K562 (cell line): ENCODE results near the gene ADAMTS15. TPM values are rescaled to one million over a fixed set of nuclear protein-coding genes. Genes with fewer than 3 reads are reported as not detected.

Experiments
- ATAC-seq: fragments of 200-7000 bp; cut with Tn5 transposase; 3 replicates; pipeline ENCODE4 v1.9.1; 2020; ENCODE audit warnings: moderate library complexity
- BruUV-seq: library from RNA; stranded (reverse); fragments of 400-500 nt; replicated peaks from 2 replicates; lab custom pipeline; 2021; lab: Mats Ljungman, UMichigan
- CTCF ChIA-PET: fragments of 300-600 bp; formaldehyde crosslinking; extraction: SDS; loops from one replicate; lab custom pipeline; 2021; ENCODE audit warnings: low intra/inter-chr PET ratio; lab: Yijun Ruan, JAX
- POLR2A ChIA-PET: fragments of 300-600, 350-650 bp; sonication (Branson Sonifier 250); formaldehyde crosslinking; extraction: SDS; loops from one replicate; lab custom pipeline; 2021; ENCODE audit warnings: antibody characterized with exemption, inconsistent platforms; lab: Yijun Ruan, JAX
- DNase-seq, 4 experiments: peaks; one replicate each; pipeline versions ENCODE4 v3.0.0 to v3.0.0-alpha.2; 2011 to 2018; ENCODE audit warnings: low spot score in 3 of 4, mixed read lengths in 3 of 4; ENCODE audit errors: extremely low read depth in 1 of 4
- FAIRE-seq: peaks from 2 replicates; lab custom pipeline; 2011; peaks lifted over from hg19 to GRCh38; lab: Jason Lieb, UNC
- H2AFZ ChIP-seq: 2 replicates; pipeline ENCODE4 v1.6.0; 2011; ENCODE audit warnings: low read depth, low read length, control low read depth, inconsistent platforms
- H3K27ac ChIP-seq: fragments of 200-600 bp; 3 replicates; pipeline ENCODE4 v1.8.0; 2011; ENCODE audit warnings: low read depth, mild to moderate bottlenecking, control low read depth, inconsistent platforms, low read length, moderate library complexity, mixed read lengths; ENCODE audit errors: extremely low read depth
- H3K27me3 ChIP-seq, 2 experiments: fragments of 300-600 bp in 1 of 2; 2 replicates in 1 of 2; 3 replicates in 1 of 2; pipeline versions ENCODE4 v1.6.0 to v1.8.0; 2011; ENCODE audit warnings: inconsistent platforms in 2 of 2, low read length in 2 of 2, mild to moderate bottlenecking in 1 of 2, mixed read lengths in 1 of 2, moderate library complexity in 1 of 2; ENCODE audit not compliant: control insufficient read depth in 2 of 2, insufficient read depth in 2 of 2
- H3K36me3 ChIP-seq: fragments of 300-600 bp; 3 replicates; pipeline ENCODE4 v1.8.0; 2011; ENCODE audit warnings: mild to moderate bottlenecking, low read length, inconsistent platforms; ENCODE audit not compliant: control insufficient read depth, insufficient read depth
- H3K4me1 ChIP-seq, 2 experiments: fragments of 200-600 bp in 1 of 2; replicated peaks in 1 of 2; 2 replicates in 1 of 2; 3 replicates in 1 of 2; pipeline versions ENCODE4 v1.5.1 to v1.8.0; 2011; ENCODE audit warnings: inconsistent platforms in 2 of 2, low read length in 2 of 2, mild to moderate bottlenecking in 1 of 2, mixed read lengths in 1 of 2, moderate library complexity in 1 of 2; ENCODE audit not compliant: control insufficient read depth in 2 of 2, insufficient read depth in 2 of 2
- H3K4me2 ChIP-seq: 2 replicates; pipeline ENCODE4 v1.6.1; 2011; ENCODE audit warnings: low read length, control low read depth, inconsistent platforms, mixed read lengths; ENCODE audit not compliant: insufficient read depth
- H3K4me3 ChIP-seq: fragments of 200-600 bp; sonication (generic), shearing (Covaris generic); 2 replicates; pipeline ENCODE4 v1.5.1; 2016; ENCODE audit warnings: control low read depth, inconsistent platforms
- H3K79me2 ChIP-seq: fragments of 200-600 bp; 3 replicates; pipeline ENCODE4 v1.8.0; 2011; ENCODE audit warnings: low read length, inconsistent platforms; ENCODE audit not compliant: control insufficient read depth, insufficient read depth
- H3K9ac ChIP-seq, 2 experiments: 2 replicates each; pipeline versions ENCODE4 v1.6.0 to v1.6.1; 2011; ENCODE audit warnings: low read depth in 2 of 2, low read length in 2 of 2, control low read depth in 1 of 2, inconsistent platforms in 1 of 2, mild to moderate bottlenecking in 1 of 2, mixed read lengths in 1 of 2; ENCODE audit not compliant: insufficient read depth in 1 of 2
- H3K9me1 ChIP-seq: one replicate; pipeline ENCODE4 v1.6.0; 2011; ENCODE audit warnings: inconsistent platforms, mild to moderate bottlenecking, low read length, moderate library complexity; ENCODE audit not compliant: control insufficient read depth, insufficient read depth
- H3K9me3 ChIP-seq: replicated peaks from 2 replicates; pipeline ENCODE4 v1.5.1; 2011; ENCODE audit warnings: low read depth, low read length, inconsistent platforms; ENCODE audit not compliant: control insufficient read depth, insufficient read depth
- H4K20me1 ChIP-seq: replicated peaks from 2 replicates; pipeline ENCODE4 v1.6.1; 2011; ENCODE audit warnings: low read length, inconsistent platforms, mixed read lengths; ENCODE audit not compliant: control insufficient read depth, insufficient read depth
- HNRNPLL ChIP-seq: fragments of 200-400 bp; formaldehyde crosslinking; IDR thresholded peaks from 2 replicates; pipeline ENCODE4 v1.6.1; 2017; ENCODE audit warnings: low read length, low read depth, mild to moderate bottlenecking; ENCODE audit not compliant: poor library complexity, severe bottlenecking
- SNRNP70 ChIP-seq: fragments of 200-400 bp; formaldehyde crosslinking; optimal IDR thresholded peaks from 2 replicates; pipeline ENCODE3; 2017; ENCODE audit warnings: low read depth, low read length
- TBP ChIP-seq: optimal IDR thresholded peaks from 2 replicates; pipeline ENCODE3; 2011; ENCODE audit warnings: low read depth, low read length, improper control_type of control experiment
- WGBS: fragments of 100-300 bp; shearing (Covaris generic); methylation state at CpG from one replicate; pipeline ENCODE4 v1.1.6; 2016; ENCODE audit warnings: low coverage, mixed read lengths; ENCODE audit not compliant: insufficient coverage; ENCODE audit errors: missing lambda C conversion rate; 5-methylcytosine and 5-hydroxymethylcytosine counted together
- in situ Hi-C: fragments of 300-500 bp; cut with MboI; formaldehyde crosslinking; loops from 4 replicates; pipeline ENCODE4 v1.15.0; 2018; ENCODE audit warnings: inconsistent platforms, mixed read lengths
- intact Hi-C: fragments of 100-400 bp; cut with micrococcal nuclease; formaldehyde crosslinking; loops from 2 replicates; pipeline ENCODE4 v1.14.2; 2022
- polyA plus RNA-seq, 8 experiments: library from polyadenylated mRNA; depleted of rRNA in 4 of 8; stranded (reverse) in 5 of 8; unstranded in 3 of 8; fragments of >200 nt; fragmentation: Nextera tagmentation in 2 of 8; fragmentation: Illumina TruSeq in 1 of 8; extraction: Ambion mirVana in 2 of 8; extraction: Trizol in 1 of 8; gene quantifications; 2 replicates each; pipeline versions ENCODE4 v1.2.1 to v1.2.3, GENCODE V29; 2011 to 2014; ENCODE audit warnings: inconsistent platforms in 1 of 8, missing spikeins in 1 of 8
- total RNA-seq, 7 experiments: library from RNA; depleted of rRNA in 6 of 7; stranded (reverse); fragments of >200 nt in 6 of 7; fragmentation: Illumina TruSeq in 2 of 7; extraction: Trizol in 2 of 7; gene quantifications; 2 replicates each; pipeline versions ENCODE4 v1.2.1 to v1.2.3, GENCODE V29; 2011 to 2021; ENCODE audit warnings: low replicate concordance in 1 of 7

Gene ADAMTS15
- total and polyA plus RNA-seq, 9 of the 15 experiments (the other 6 are each of a cell fraction or from before 2014, with no cell fraction given): 0.04 TPM; not detected in 8

DNA sequence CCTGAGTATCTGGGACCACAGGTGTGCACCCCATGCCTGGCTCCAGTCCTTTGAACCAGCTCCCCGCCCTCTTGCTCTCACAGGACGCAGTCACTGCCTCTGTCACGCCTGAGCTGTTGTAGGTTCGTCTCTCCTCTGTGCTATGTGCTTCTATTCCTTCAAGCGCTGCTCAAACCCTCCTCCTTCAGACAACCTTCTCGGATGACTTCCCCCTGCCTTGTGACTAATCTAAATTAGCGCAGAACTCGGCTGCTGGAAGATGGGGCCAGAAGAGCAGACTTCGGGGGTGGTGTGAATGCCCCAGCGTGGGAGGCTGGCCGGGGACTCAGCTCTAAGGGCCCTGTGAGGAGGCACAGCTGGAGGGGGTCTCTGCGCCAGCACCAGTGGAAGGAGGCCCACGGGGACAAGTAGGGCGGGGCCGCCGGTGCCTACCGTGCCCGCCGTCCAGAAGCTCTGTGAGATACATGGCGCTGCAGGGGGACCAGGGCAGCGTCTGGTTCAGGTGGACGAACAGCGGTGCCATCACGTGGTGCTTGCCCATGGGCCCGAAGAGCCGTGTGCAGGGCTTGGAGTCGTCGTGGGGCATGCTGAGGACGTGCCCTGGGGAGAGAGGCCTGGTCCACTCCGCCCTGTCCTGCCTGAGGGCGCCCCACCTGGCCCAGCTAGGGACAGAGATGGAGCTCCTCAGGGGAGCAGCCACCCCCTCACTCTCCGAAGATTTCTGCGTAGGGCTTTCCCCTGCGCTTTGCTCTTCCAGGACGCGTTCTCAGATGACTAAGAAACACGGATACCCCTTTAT lies 32.5 kb upstream of the ADAMTS15 start (continued):
- TF ChIP-seq HNRNPLL: no peak

DNA sequence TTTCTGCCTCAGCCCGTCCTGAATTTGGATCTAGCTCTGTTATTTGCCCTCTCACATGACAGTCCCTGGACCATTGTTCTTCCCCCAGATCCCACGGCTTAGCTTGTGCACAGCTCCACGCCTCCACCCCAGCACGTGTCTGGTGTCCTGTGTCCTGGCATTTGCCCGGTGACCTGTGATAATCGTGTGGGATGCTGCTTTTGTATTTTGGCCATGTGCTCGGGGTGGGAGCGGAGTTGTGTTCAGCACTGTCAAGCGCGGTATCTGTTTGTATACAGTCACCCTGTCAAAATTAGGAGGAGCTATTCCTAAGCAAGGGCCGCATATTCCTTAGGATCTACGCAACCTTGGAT lies 31.9 kb upstream of the ADAMTS15 start:
- CTCF ChIA-PET: no interaction called here
- Histone ChIP-seq H3K9me1 (no peaks in the 10 kb centered on the region), H3K4me3 (no peak overlapping the region), H3K27ac (no peak overlapping the region), H3K4me1 (peaks cover 0 to 7% of the 10 kb centered on the region in 2 experiments; a peak in 1 of 5 replicates), H3K36me3 (no peaks in the 10 kb centered on the region), H3K4me2 (no peak overlapping the region), H3K79me2 (no peaks in the 10 kb centered on the region), H3K9me3 (no peaks in the 10 kb centered on the region)
- BruUV-seq: no TSS peak
- in situ Hi-C loops: no loop called here
- intact Hi-C loops: no loop called here
- POLR2A ChIA-PET: interaction anchor here (0.5 to 1.1 kb wide), 3 partner anchors 11 to 408 kb away, joined by 3 to 4 read pairs (median 3); partner anchors contain the start of gene ADAMTS8
- DNase-seq: no peak
- TF ChIP-seq TBP (no peak), SNRNP70 (no peak)
- TF ChIP-seq, all 486 proteins: peak for 0
- Histone ChIP-seq H2AFZ (no peak overlapping the region), H3K9ac (no peak overlapping the region), H3K27me3 (peaks cover 50 to 87% of the 10 kb centered on the region in 2 experiments), H4K20me1 (peaks cover 6% of the 10 kb centered on the region; the same call in 1 of the 2 replicates)
- 5% methylated on average over 12 of the region's 12 CpGs for WGBS
- ATAC-seq (no peak), FAIRE-seq (no peak)
